Erythroblast (primary cell): ENCODE measurements around the gene EGLN2.

Experiments
- GATA1 ChIP-seq: IDR thresholded peaks from 2 replicates; pipeline ENCODE4 v1.6.1; 2011; ENCODE audit warnings: low read depth, mild to moderate bottlenecking, control low read depth, low read length, moderate library complexity
- POLR2A ChIP-seq: IDR thresholded peaks from 2 replicates; pipeline ENCODE4 v1.6.1; 2011; ENCODE audit warnings: mild to moderate bottlenecking, low read length

DNA sequence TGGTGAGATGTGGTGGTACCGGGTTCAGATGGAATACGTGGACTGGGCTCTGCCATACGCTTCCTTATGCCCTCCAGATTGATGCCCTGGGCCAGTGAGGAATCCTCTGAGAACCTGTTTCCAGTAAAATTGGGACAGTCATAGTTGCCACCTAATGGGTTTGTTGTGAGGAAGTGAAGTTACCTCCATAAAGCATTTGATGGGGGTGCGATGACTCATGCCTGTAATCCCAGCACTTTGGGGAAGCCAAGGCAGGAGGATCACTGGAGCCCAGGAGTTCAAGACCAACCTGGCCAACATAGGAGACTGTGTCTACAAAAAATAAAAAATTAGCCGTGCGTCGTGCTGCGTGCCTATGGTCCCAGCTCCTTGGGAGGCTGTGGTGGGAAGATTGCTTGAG, 43.2 kb upstream of the EGLN2 start:
- TF ChIP-seq POLR2A = no peak
- TF ChIP-seq GATA1 = no peak
